ENCODE data around the gene PASD1. TPM values are rescaled to one million over a fixed set of nuclear protein-coding genes. Genes with fewer than 3 reads are reported as not detected.
A peak's percentile ranks its signal among the peaks of the same experiment; 100 is the strongest.

The PASD1 gene
- total RNA-seq, 4 donors from 2014 or later: 0.11 to 0.13 TPM; not detected in 2

DNA sequence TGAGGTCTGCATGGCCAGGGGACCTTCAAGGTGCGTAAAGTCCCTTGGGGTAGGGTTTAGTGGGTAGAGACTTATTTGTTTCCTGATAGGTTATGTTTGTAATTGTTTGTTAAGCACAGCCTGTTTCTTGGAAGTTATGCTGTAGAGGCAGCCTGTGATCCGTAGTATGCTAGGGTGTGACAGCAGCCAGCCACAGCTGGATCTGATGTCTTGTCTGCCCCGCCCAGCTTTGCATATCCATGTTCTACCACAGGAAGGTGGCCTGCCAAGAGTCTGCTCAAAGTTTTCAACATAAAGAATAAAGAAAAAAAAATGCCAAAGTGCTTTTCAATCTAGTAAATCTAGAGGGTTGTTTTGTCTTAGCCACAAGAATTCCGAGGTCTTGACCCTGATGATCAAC lies 112.7 kb downstream of the PASD1 start:
- no peaks in the 10 kb centered on the region for H3K27me3 ChIP-seq
- H3K9me3 ChIP-seq: no peaks in the 10 kb centered on the region
- TF ChIP-seq, protein P1, sequence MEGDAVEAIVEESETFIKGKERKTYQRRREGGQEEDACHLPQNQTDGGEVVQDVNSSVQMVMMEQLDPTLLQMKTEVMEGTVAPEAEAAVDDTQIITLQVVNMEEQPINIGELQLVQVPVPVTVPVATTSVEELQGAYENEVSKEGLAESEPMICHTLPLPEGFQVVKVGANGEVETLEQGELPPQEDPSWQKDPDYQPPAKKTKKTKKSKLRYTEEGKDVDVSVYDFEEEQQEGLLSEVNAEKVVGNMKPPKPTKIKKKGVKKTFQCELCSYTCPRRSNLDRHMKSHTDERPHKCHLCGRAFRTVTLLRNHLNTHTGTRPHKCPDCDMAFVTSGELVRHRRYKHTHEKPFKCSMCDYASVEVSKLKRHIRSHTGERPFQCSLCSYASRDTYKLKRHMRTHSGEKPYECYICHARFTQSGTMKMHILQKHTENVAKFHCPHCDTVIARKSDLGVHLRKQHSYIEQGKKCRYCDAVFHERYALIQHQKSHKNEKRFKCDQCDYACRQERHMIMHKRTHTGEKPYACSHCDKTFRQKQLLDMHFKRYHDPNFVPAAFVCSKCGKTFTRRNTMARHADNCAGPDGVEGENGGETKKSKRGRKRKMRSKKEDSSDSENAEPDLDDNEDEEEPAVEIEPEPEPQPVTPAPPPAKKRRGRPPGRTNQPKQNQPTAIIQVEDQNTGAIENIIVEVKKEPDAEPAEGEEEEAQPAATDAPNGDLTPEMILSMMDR (IDR thresholded peaks at IDR 0.05): no peak
- no peak for TF ChIP-seq POLR2A (IDR thresholded peaks at IDR 0.05)
- intact Hi-C loops (cut with DNase I): no loop called here
- H3K27ac ChIP-seq: no peak overlapping the region
- no peak for DNase-seq
- WGBS, 2 donors: 84 to 90% methylated on average over 4 of the region's 4 CpGs
- H3K36me3 ChIP-seq: no peaks in the 10 kb centered on the region
- H3K4me3 ChIP-seq (replicated peaks in 1 of 3): no peak overlapping the region
- H3K4me1 ChIP-seq: no peaks in the 10 kb centered on the region

DNA sequence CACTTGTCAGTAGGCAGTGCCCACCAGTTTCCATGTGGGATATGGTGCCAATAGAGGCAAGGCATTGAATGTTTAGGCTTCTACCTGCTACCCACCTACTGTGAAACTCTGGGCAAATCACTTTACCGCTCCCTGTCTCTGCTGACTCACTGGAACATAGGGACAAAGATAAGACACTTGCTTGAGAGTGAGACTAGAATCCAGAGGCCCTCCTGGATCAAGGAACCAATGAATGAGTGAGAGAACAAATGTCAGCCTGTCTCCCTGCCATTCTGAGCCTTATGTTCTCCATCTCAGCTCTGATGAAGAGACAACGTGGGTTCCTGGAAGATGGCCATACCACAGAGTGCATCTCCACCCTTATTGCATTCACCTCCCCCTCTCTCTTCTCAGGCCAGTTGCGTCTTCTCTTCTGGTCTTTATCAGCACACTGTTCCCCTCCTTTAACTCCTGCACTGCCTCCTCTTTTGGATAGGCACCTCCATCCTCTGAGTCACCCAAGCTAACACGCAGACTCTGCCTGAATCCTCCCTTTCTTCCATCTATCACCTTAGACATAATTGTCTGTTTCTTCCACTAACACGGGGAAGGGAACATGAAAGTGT lies 116.4 kb downstream of the PASD1 start:
- no peaks in the 10 kb centered on the region for H3K27me3 ChIP-seq
- intact Hi-C loops (cut with DNase I): loop anchor here (10.0 kb wide), 1 partner anchor 525 kb away; no protein-coding TSS in a partner anchor
- TF ChIP-seq, protein P1 (IDR thresholded peaks at IDR 0.05): no peak
- no peak for TF ChIP-seq POLR2A (IDR thresholded peaks at IDR 0.05)
- no peaks in the 10 kb centered on the region for H3K4me1 ChIP-seq
- H3K27ac ChIP-seq: no peak overlapping the region
- WGBS, 2 donors: 83% methylated on average over 4 to 5 of the region's 5 CpGs
- H3K4me3 ChIP-seq (replicated peaks in 1 of 3): no peak overlapping the region
- H3K36me3 ChIP-seq: no peaks in the 10 kb centered on the region
- no peak for DNase-seq
- H3K9me3 ChIP-seq: no peaks in the 10 kb centered on the region

DNA sequence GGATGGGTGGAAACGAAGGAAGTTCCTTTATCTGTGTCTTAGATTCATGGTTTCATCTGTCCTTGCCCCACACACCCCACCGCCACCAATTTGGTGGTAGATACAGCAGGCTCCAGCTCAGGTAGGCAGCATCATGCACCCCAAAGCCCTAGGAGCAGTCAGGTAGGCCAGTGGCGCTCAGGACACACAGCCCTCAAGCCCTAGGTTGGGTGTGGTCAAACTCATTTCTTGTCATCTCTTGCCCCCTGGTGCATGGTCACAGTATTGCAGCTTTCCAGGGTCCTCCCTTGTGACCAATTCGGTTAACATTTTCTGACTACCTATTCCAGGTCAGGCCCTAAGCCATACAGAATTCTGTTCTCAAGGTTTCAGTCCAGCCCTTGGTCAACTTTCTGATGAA lies 117.3 kb downstream of the PASD1 start:
- intact Hi-C loops (cut with DNase I): loop anchor here (10.0 kb wide), 1 partner anchor 526 kb away; no protein-coding TSS in a partner anchor
- peak; percentile 44 to 58 for DNase-seq
- WGBS, 2 donors: 0 to 55% methylated on average over 1 to 3 of the region's 4 CpGs
- no peaks in the 10 kb centered on the region for H3K9me3 ChIP-seq
- H3K27me3 ChIP-seq: no peaks in the 10 kb centered on the region
- TF ChIP-seq, protein P1 (IDR thresholded peaks at IDR 0.05): peak in 4 of 6 experiments; percentile 43 to 53 (median 48)
- TF ChIP-seq POLR2A (IDR thresholded peaks at IDR 0.05): no peak
- no peak overlapping the region for H3K4me3 ChIP-seq (replicated peaks in 1 of 3)
- no peaks in the 10 kb centered on the region for H3K36me3 ChIP-seq
- H3K27ac ChIP-seq: no peak overlapping the region
- H3K4me1 ChIP-seq: no peaks in the 10 kb centered on the region

DNA sequence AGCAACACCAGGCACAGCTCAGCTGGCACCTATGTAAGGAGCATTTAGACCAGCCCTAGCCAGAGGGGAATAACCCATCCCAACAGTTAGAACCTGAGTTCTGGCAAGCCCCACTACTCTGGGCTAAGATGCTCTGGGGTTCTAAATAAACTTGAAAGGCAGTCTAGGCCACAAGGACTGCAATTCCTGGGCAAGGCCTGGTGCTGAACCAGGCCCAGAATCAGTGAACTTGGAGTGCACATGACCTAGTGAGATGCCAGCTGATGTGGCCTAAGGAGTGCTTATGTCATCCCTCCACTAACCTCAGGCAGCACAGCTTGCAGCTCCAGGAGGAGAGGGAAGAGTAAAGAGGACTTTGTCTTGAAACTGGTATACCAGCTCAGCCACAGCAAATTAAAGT lies 124.2 kb downstream of the PASD1 start:
- Histone ChIP-seq H3K4me3 (replicated peaks in 1 of 3) (no peak overlapping the region), H3K27me3 (no peaks in the 10 kb centered on the region), H3K36me3 (no peaks in the 10 kb centered on the region), H3K27ac (no peak overlapping the region), H3K4me1 (no peaks in the 10 kb centered on the region), H3K9me3 (no peaks in the 10 kb centered on the region)
- DNase-seq: no peak
- no peak for TF ChIP-seq POLR2A (IDR thresholded peaks at IDR 0.05)
- TF ChIP-seq, protein P1 (IDR thresholded peaks at IDR 0.05): no peak
- intact Hi-C loops (cut with DNase I): loop anchor here (10.0 kb wide), 1 partner anchor 533 kb away; no protein-coding TSS in a partner anchor

DNA sequence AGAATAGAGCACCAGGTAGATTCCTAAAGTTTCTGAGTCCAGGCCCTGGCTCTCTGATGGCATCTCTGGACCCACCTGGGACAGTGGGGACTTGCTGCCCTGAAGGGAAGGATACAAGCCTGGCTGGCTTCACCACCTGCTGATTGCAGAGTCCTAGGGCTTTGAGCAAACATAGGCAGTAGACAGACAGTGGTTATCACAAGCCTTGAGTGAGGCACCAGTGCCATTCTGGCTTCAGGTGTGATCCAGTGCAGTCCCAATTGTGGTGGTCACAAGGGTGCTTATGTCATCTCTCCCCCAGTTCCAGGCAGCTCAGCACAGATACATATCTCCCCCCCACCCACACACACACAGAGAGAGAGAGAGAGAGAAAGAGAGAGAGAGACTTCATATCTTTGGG lies 125.2 kb downstream of the PASD1 start:
- H3K4me3 ChIP-seq (replicated peaks in 1 of 3): no peak overlapping the region
- DNase-seq: no peak
- H3K36me3 ChIP-seq: no peaks in the 10 kb centered on the region
- intact Hi-C loops (cut with DNase I): loop anchor here (10.0 kb wide), 1 partner anchor 534 kb away; no protein-coding TSS in a partner anchor
- H3K4me1 ChIP-seq: no peaks in the 10 kb centered on the region
- no peak overlapping the region for H3K27ac ChIP-seq
- TF ChIP-seq, protein P1 (IDR thresholded peaks at IDR 0.05): no peak
- no peak for TF ChIP-seq POLR2A (IDR thresholded peaks at IDR 0.05)
- no peaks in the 10 kb centered on the region for H3K27me3 ChIP-seq
- H3K9me3 ChIP-seq: no peaks in the 10 kb centered on the region
